GM12878 (cell line): ENCODE results near the gene PDZD2. TPM values are rescaled to one million over a fixed set of nuclear protein-coding genes. Genes with fewer than 3 reads are reported as not detected.

ENCODE experiments used
- ATAC-seq: fragments of 200-7000 bp; cut with Tn5 transposase; 3 replicates; pipeline ENCODE4 v1.9.1; 2020; ENCODE audit warnings: mild to moderate bottlenecking, moderate library complexity
- BruUV-seq: library from RNA; stranded (reverse); fragments of 400-500 nt; replicated peaks from 2 replicates; lab custom pipeline; 2021; lab: Mats Ljungman, UMichigan
- CTCF ChIA-PET: fragments of 300-600 bp; sonication (Branson Sonifier 250); formaldehyde crosslinking; extraction: SDS; loops from one replicate; lab custom pipeline; 2021; ENCODE audit warnings: inconsistent platforms; lab: Yijun Ruan, JAX
- POLR2A ChIA-PET: fragments of 350-600 bp; formaldehyde crosslinking; extraction: SDS; loops from one replicate; lab custom pipeline; 2021; ENCODE audit warnings: inconsistent platforms; lab: Charles Lee
- RAD21 ChIA-PET: fragments of 300-600 bp; sonication (Branson Sonifier 250); formaldehyde crosslinking; loops from one replicate; lab custom pipeline; 2023; ENCODE audit warnings: antibody characterized with exemption; ENCODE audit not compliant: unreplicated experiment; lab: Charles Lee
- SMC1A ChIA-PET: fragments of 300-600 bp; sonication (Branson Sonifier 250); formaldehyde crosslinking; loops from one replicate; lab custom pipeline; 2023; ENCODE audit not compliant: unreplicated experiment, uncharacterized antibody; lab: Charles Lee
- DNase-seq: peaks from one replicate; pipeline ENCODE4 v3.0.0-alpha.2; 2011; ENCODE audit warnings: low read depth, low spot score
- FAIRE-seq: peaks from 3 replicates; lab custom pipeline; 2011; peaks lifted over from hg19 to GRCh38; lab: Jason Lieb, UNC
- H2AFZ ChIP-seq: 2 replicates; pipeline ENCODE4 v1.6.0; 2011; ENCODE audit warnings: low read depth, low read length, control low read depth; ENCODE audit not compliant: control insufficient read depth
- H3K27ac ChIP-seq: 2 replicates; pipeline ENCODE4 v1.5.1; 2011; ENCODE audit warnings: control low read depth; ENCODE audit not compliant: control insufficient read depth, insufficient read depth
- H3K27me3 ChIP-seq, 2 experiments: replicated peaks in 1 of 2; 2 replicates each; pipeline versions ENCODE4 v1.6.0 to v1.6.1; 2011; ENCODE audit warnings: low read length in 1 of 2; ENCODE audit not compliant: control insufficient read depth in 2 of 2, insufficient read depth in 2 of 2
- H3K36me3 ChIP-seq, 2 experiments: 2 replicates each; pipeline ENCODE4 v1.5.1; 2011; ENCODE audit warnings: low read length in 1 of 2; ENCODE audit not compliant: control insufficient read depth in 2 of 2, insufficient read depth in 2 of 2
- H3K4me1 ChIP-seq: 2 replicates; pipeline ENCODE4 v1.6.1; 2011; ENCODE audit warnings: mild to moderate bottlenecking, low read length, moderate library complexity, mixed read lengths; ENCODE audit not compliant: control insufficient read depth, insufficient read depth
- H3K4me2 ChIP-seq: 2 replicates; pipeline ENCODE4 v1.6.0; 2011; ENCODE audit warnings: control low read depth; ENCODE audit not compliant: control insufficient read depth, insufficient read depth
- H3K4me3 ChIP-seq: fragments of 200-600 bp; sonication (generic); 2 replicates; pipeline ENCODE4 v1.5.1; 2016
- H3K79me2 ChIP-seq: 2 replicates; pipeline ENCODE4 v1.6.0; 2011; ENCODE audit warnings: low read length; ENCODE audit not compliant: control insufficient read depth, insufficient read depth
- H3K9ac ChIP-seq: 2 replicates; pipeline ENCODE4 v1.8.0; 2011; ENCODE audit warnings: low read length, control low read depth, mixed read lengths; ENCODE audit not compliant: control insufficient read depth, insufficient read depth
- H3K9me3 ChIP-seq: replicated peaks from 3 replicates; pipeline ENCODE4 v1.5.1; 2011; ENCODE audit warnings: mild to moderate bottlenecking, low read length; ENCODE audit not compliant: control insufficient read depth, insufficient read depth
- H4K20me1 ChIP-seq: 2 replicates; pipeline ENCODE4 v1.6.0; 2011; ENCODE audit not compliant: control insufficient read depth, insufficient read depth
- BRCA1 ChIP-seq: IDR thresholded peaks from 2 replicates; pipeline ENCODE4 v1.6.1; 2011; ENCODE audit warnings: low read depth, low read length, improper control_type of control experiment
- CHD4 ChIP-seq: fragments of 200-600 bp; sonication (generic); IDR thresholded peaks from 2 replicates; pipeline ENCODE4 v1.6.1; 2016; ENCODE audit warnings: mild to moderate bottlenecking
- MEF2A ChIP-seq: IDR thresholded peaks from 2 replicates; pipeline ENCODE4 v1.6.1; 2011; ENCODE audit warnings: low read depth, mild to moderate bottlenecking, low read length, moderate library complexity; ENCODE audit not compliant: insufficient read depth
- MEF2B ChIP-seq: fragments of 450-650 bp; IDR thresholded peaks from 2 replicates; pipeline ENCODE4 v1.6.1; 2018; ENCODE audit warnings: mild to moderate bottlenecking, moderate library complexity; ENCODE audit not compliant: partially characterized antibody, poor library complexity, severe bottlenecking
- MTA2 ChIP-seq: fragments of 450-650 bp; IDR thresholded peaks from 2 replicates; pipeline ENCODE4 v1.6.1; 2016; ENCODE audit warnings: low read depth, mild to moderate bottlenecking, moderate library complexity
- NFIC ChIP-seq: IDR thresholded peaks from 2 replicates; pipeline ENCODE4 v1.6.1; 2012; ENCODE audit warnings: low read depth, mild to moderate bottlenecking, inconsistent platforms, low read length, moderate library complexity
- NR2C1 ChIP-seq: fragments of 450-650 bp; IDR thresholded peaks from 2 replicates; pipeline ENCODE4 v1.6.1; 2017; ENCODE audit warnings: antibody characterized with exemption, mild to moderate bottlenecking, moderate library complexity
- NR2C2 ChIP-seq: IDR thresholded peaks from 2 replicates; pipeline ENCODE4 v1.6.1; 2011; ENCODE audit warnings: borderline replicate concordance, low read depth; ENCODE audit not compliant: control insufficient read depth, insufficient read length
- RB1 ChIP-seq: fragments of 450-650 bp; formaldehyde crosslinking; IDR thresholded peaks from 2 replicates; pipeline ENCODE4 v1.6.1; 2017; ENCODE audit warnings: mild to moderate bottlenecking, borderline replicate concordance
- SMAD5 ChIP-seq: IDR thresholded peaks from 2 replicates; pipeline ENCODE4 v1.6.1; 2016; ENCODE audit warnings: antibody characterized with exemption, low read depth
- SP1 ChIP-seq: IDR thresholded peaks from one replicate; pipeline ENCODE4 v1.6.1; 2011; ENCODE audit warnings: low read depth, low read length
- SPI1 ChIP-seq: IDR thresholded peaks from 2 replicates; pipeline ENCODE4 v1.6.1; 2011; ENCODE audit warnings: low read depth, mild to moderate bottlenecking, low read length, moderate library complexity, borderline replicate concordance; ENCODE audit not compliant: insufficient read depth
- STAT3 ChIP-seq: IDR thresholded peaks from 2 replicates; pipeline ENCODE4 v1.6.1; 2011; ENCODE audit warnings: low read depth, low read length, improper control_type of control experiment
- ZBED1 ChIP-seq: IDR thresholded peaks from 2 replicates; pipeline ENCODE4 v1.6.1; 2016; ENCODE audit warnings: borderline replicate concordance
- WGBS: methylation state at CpG from one replicate; pipeline ENCODE4 v1.1.6; 2016; ENCODE audit warnings: low lambda C conversion rate; ENCODE audit not compliant: insufficient replicate concordance, insufficient coverage; ENCODE audit errors: missing lambda C conversion rate; 5-methylcytosine and 5-hydroxymethylcytosine counted together
- in situ Hi-C: fragments of 300-500 bp; cut with MboI; formaldehyde crosslinking; loops from 9 replicates; pipeline ENCODE4 v1.14.3; 2018; ENCODE audit warnings: mixed read lengths
- intact Hi-C: fragments of 100-400 bp; cut with micrococcal nuclease; formaldehyde crosslinking; loops from one replicate; pipeline ENCODE4 v1.14.2; 2022; ENCODE audit not compliant: unreplicated experiment
- polyA plus RNA-seq, 11 experiments: library from polyadenylated mRNA; depleted of rRNA in 4 of 11; unstranded in 6 of 11; stranded (reverse) in 5 of 11; fragments of >200 nt; fragmentation: Nextera tagmentation in 4 of 11; fragmentation: Illumina TruSeq in 1 of 11; extraction: Ambion mirVana in 4 of 11; extraction: Trizol in 1 of 11; gene quantifications; 1 replicate in 1 of 11; 2 replicates in 10 of 11; pipeline versions ENCODE4 v1.2.1 to v1.2.3, GENCODE V29; 2011 to 2016; ENCODE audit warnings: inconsistent platforms in 2 of 11, missing spikeins in 2 of 11, low read depth in 1 of 11
- total RNA-seq, 4 experiments: library from RNA; depleted of rRNA in 3 of 4; stranded (reverse); fragments of >200 nt in 3 of 4; fragmentation: Illumina TruSeq in 1 of 4; extraction: Trizol in 1 of 4; gene quantifications; 2 replicates each; pipeline versions ENCODE4 v1.2.1 to v1.2.3, GENCODE V29; 2013 to 2021

PDZD2 gene
- total and polyA plus RNA-seq, 10 of the 15 experiments (the other 5 are each of a cell fraction or from before 2014, with no cell fraction given) = 0.01 to 0.58 (median 0.29) TPM; not detected in 3

GRCh38 chr5:31982621-31983020, 343.7 kb downstream of the PDZD2 start:
- intact Hi-C loops (no loop called here), in situ Hi-C loops (no loop called here)
- Histone ChIP-seq H3K4me2 (no peak overlapping the region), H3K4me1 (no peaks in the 10 kb centered on the region), H3K27me3 (no peaks in the 10 kb centered on the region; a peak in 2 of 4 replicates), H3K4me3 (no peak overlapping the region), H3K9me3 (no peaks in the 10 kb centered on the region), H3K27ac (no peak overlapping the region), H4K20me1 (no peaks in the 10 kb centered on the region), H3K9ac (no peak overlapping the region), H3K36me3 (no peaks in the 10 kb centered on the region), H2AFZ (no peak overlapping the region), H3K79me2 (no peaks in the 10 kb centered on the region)
- CTCF ChIA-PET = no interaction called here
- FAIRE-seq (no peak), DNase-seq (no peak), ATAC-seq (no peak)
- POLR2A ChIA-PET = no interaction called here
- WGBS = 42% methylated on average over 2 of the region's 2 CpGs
- no peak for TF ChIP-seq BRCA1
- TF ChIP-seq STAT3 = no peak
- TF ChIP-seq MTA2 = no peak
- no peak for TF ChIP-seq MEF2B
- TF ChIP-seq NR2C1 = no peak
- no peak for TF ChIP-seq SPI1
- no peak for TF ChIP-seq SMAD5
- no peak for TF ChIP-seq NR2C2
- TF ChIP-seq CHD4 = no peak
- TF ChIP-seq NFIC = no peak
- no peak for TF ChIP-seq ZBED1
- no peak for TF ChIP-seq RB1
- no peak for TF ChIP-seq SP1
- TF ChIP-seq MEF2A = no peak
- RAD21 ChIA-PET = no interaction called here
- SMC1A ChIA-PET = no interaction called here
- no TSS peak for BruUV-seq
